Muscle layer of duodenum (tissue), 2 donors: Measurements from ENCODE around the gene USP48.

Experiments
- H3K27ac ChIP-seq: one replicate; pipeline ENCODE4 v1.7.0; 2013; ENCODE audit warnings: mild to moderate bottlenecking, low read length
- H3K27me3 ChIP-seq: one replicate; pipeline ENCODE4 v1.7.0; 2013; ENCODE audit warnings: low read depth, mild to moderate bottlenecking, control low read depth, low read length
- H3K36me3 ChIP-seq, 2 donors: one replicate each; pipeline ENCODE4 v1.7.0; 2013; ENCODE audit warnings: low read length in 2 of 2, control low read depth in 1 of 2, mild to moderate bottlenecking in 1 of 2; ENCODE audit not compliant: insufficient read depth in 2 of 2, control insufficient read depth in 1 of 2
- H3K4me1 ChIP-seq, 2 donors: one replicate each; pipeline ENCODE4 v1.7.0; 2013; ENCODE audit warnings: low read length in 2 of 2, mild to moderate bottlenecking in 2 of 2, control low read depth in 1 of 2, moderate library complexity in 1 of 2; ENCODE audit not compliant: insufficient read depth in 2 of 2, control insufficient read depth in 1 of 2
- H3K4me3 ChIP-seq, 2 donors: one replicate each; pipeline ENCODE4 v1.7.0; 2013; ENCODE audit warnings: low read length in 2 of 2, low read depth in 1 of 2, mild to moderate bottlenecking in 1 of 2
- H3K9me3 ChIP-seq, 2 donors: one replicate each; pipeline ENCODE4 v1.7.0; 2013; ENCODE audit warnings: low read length in 2 of 2, control low read depth in 1 of 2, mild to moderate bottlenecking in 1 of 2; ENCODE audit not compliant: control insufficient read depth in 1 of 2
- donor health status: healthy.

Gene USP48

GRCh38 chr1:21759182-21759581, 23.8 kb downstream of the USP48 start:
- Histone ChIP-seq H3K4me1 (peaks cover 0 to 12% of the 10 kb centered on the region in 2 donors), H3K27me3 (no peaks in the 10 kb centered on the region), H3K4me3 (no peak overlapping the region), H3K27ac (no peak overlapping the region), H3K36me3 (peaks cover 7 to 13% of the 10 kb centered on the region in 2 donors), H3K9me3 (no peaks in the 10 kb centered on the region)

GRCh38 chr1:21758614-21759013, 24.3 kb downstream of the USP48 start:
- peaks cover 0 to 7% of the 10 kb centered on the region in 2 donors for H3K4me1 ChIP-seq

DNA sequence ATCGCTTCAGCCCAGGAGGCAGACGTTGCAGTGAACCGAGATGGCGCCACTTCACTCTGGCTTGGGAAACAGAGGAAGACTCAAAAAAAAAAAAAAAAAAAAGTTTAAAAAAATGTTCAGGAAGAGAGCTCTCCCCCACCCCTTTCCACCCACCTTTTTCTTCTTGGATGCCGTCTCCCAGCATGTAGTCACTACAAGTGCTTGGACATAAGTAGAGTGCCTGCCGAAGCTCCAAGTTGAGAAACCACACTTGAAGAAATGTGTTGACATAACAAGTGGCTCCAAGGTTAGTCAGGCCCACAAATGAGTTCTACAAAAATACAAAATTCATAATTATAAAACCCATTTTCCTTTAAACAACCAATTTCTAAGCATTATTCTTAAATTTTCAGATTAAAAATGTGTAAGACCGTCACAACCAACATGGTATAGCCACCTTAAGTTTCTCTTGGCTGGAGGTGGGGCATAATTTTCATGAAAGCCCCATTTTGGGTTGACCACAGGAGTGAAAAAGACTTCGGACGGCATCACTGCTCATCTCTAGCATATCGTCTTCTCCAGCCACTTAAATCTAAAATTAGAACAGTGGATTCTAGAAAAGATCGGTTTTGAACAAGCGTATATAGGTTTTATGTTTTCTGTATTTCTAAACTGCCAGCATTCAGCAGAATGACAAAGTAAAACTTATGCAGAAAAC, 26.4 kb downstream of the USP48 start:
- H3K27me3 ChIP-seq, result no peaks in the 10 kb centered on the region
- H3K4me1 ChIP-seq, result no peaks in the 10 kb centered on the region
- peaks cover 20 to 30% of the 10 kb centered on the region in 2 donors for H3K36me3 ChIP-seq

More at GRCh38 chr1:21758614-21759013, 24.3 kb downstream of the USP48 start:
- Histone ChIP-seq H3K36me3 (peaks cover 10 to 18% of the 10 kb centered on the region in 2 donors), H3K4me3 (no peak overlapping the region), H3K27me3 (no peaks in the 10 kb centered on the region), H3K9me3 (no peaks in the 10 kb centered on the region), H3K27ac (no peak overlapping the region)

DNA sequence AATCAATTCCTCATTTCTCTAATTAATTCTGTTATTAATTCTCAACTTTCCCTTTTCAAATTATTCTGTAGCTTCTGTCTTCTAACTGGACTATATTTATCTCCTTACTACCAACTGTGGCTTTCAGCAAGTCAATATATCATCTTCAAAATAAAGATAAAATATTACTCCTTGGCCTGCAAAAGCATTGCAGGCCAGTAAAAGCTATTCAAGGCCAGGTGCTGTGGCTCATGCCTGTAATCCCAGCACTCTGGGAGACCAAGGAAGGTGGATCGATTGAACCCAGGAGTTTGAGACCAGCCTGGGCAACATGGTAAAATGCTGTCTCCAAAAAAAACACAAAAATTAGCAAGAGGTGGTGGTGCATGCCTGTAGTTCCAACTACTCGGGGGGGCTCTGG, 27.9 kb downstream of the USP48 start:
- Histone ChIP-seq H3K9me3 (no peaks in the 10 kb centered on the region), H3K4me1 (no peaks in the 10 kb centered on the region), H3K36me3 (peaks cover 20 to 45% of the 10 kb centered on the region in 2 donors), H3K27ac (no peak overlapping the region), H3K4me3 (no peak overlapping the region), H3K27me3 (no peaks in the 10 kb centered on the region)

More for the DNA sequence above, 26.4 kb downstream of the USP48 start:
- Histone ChIP-seq H3K27ac (no peak overlapping the region), H3K9me3 (no peaks in the 10 kb centered on the region), H3K4me3 (no peak overlapping the region)

GRCh38 chr1:21754583-21754982, 28.4 kb downstream of the USP48 start:
- H3K36me3 ChIP-seq, result peaks cover 20 to 48% of the 10 kb centered on the region in 2 donors
- H3K4me3 ChIP-seq, result no peak overlapping the region

GRCh38 chr1:21752186-21752585, 30.8 kb downstream of the USP48 start:
- H3K27ac ChIP-seq, result no peak overlapping the region
- H3K36me3 ChIP-seq, result peaks cover 27 to 56% of the 10 kb centered on the region in 2 donors
- H3K4me3 ChIP-seq, result no peak overlapping the region
- H3K27me3 ChIP-seq, result no peaks in the 10 kb centered on the region
- no peaks in the 10 kb centered on the region for H3K4me1 ChIP-seq
- no peaks in the 10 kb centered on the region for H3K9me3 ChIP-seq

More at GRCh38 chr1:21754583-21754982, 28.4 kb downstream of the USP48 start:
- Histone ChIP-seq H3K4me1 (no peaks in the 10 kb centered on the region), H3K27ac (no peak overlapping the region), H3K9me3 (no peaks in the 10 kb centered on the region), H3K27me3 (no peaks in the 10 kb centered on the region)

- no peak overlapping the region for H3K27ac ChIP-seq
- H3K4me1 ChIP-seq, result no peaks in the 10 kb centered on the region
- no peaks in the 10 kb centered on the region for H3K27me3 ChIP-seq
- peaks cover 30 to 64% of the 10 kb centered on the region in 2 donors for H3K36me3 ChIP-seq
- H3K9me3 ChIP-seq, result no peaks in the 10 kb centered on the region
- no peak overlapping the region for H3K4me3 ChIP-seq
Observed at GRCh38 chr1:21751281-21751680, 31.7 kb downstream of the USP48 start.

DNA sequence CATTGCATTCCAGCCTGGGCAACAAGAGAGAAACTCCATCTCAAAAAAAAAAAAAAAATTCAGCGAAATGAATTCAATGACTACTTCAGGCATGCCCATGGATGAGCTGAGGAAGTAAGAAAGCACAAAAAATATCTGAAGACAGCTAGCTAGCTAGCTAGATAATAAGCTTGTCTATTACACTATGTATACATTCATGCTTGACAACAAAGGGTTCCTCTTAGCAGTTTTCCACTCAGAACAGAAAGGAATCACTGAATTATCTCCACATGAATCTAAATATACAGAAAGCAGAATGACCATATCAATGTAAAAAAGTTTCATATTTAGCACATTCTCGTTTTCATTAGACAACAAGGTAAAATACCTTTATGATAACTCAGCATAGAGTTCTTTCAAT, 32.1 kb downstream of the USP48 start:
- Histone ChIP-seq H3K27me3 (no peaks in the 10 kb centered on the region), H3K9me3 (no peaks in the 10 kb centered on the region), H3K4me3 (no peak overlapping the region), H3K36me3 (peaks cover 30 to 66% of the 10 kb centered on the region in 2 donors), H3K4me1 (no peaks in the 10 kb centered on the region), H3K27ac (no peak overlapping the region)

DNA sequence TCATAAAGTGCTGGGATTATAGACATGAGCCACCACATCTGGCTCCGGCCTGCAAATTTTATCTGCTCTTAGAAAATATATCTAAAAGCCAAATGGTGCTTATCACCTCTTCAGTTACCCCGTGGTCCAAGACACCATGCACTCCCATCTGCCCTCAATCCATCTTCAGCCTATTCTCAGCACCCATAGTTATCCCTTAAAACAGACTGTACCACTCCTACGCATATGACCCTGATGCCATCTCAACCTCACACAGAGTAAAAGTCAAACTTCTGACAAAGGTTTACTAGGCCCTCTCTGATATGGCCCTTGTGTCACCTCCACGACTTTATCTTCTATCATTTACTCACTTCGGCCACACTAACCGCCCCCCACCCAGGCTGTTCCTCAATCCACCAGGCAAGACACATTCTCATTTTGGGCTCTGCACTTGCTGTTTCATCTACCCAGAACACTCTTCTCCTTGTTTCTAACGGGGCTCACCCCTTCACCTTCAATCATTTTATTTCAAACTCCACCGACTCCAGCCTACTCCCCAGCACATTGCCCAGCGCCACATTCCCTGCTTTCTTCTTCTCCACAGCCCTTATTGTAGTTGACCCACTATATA, 33.0 kb downstream of the USP48 start:
- H3K4me3 ChIP-seq, result no peak overlapping the region
- H3K27ac ChIP-seq, result no peak overlapping the region
- peaks cover 30 to 60% of the 10 kb centered on the region in 2 donors for H3K36me3 ChIP-seq
- no peaks in the 10 kb centered on the region for H3K27me3 ChIP-seq
- no peaks in the 10 kb centered on the region for H3K9me3 ChIP-seq
- H3K4me1 ChIP-seq, result no peaks in the 10 kb centered on the region

DNA sequence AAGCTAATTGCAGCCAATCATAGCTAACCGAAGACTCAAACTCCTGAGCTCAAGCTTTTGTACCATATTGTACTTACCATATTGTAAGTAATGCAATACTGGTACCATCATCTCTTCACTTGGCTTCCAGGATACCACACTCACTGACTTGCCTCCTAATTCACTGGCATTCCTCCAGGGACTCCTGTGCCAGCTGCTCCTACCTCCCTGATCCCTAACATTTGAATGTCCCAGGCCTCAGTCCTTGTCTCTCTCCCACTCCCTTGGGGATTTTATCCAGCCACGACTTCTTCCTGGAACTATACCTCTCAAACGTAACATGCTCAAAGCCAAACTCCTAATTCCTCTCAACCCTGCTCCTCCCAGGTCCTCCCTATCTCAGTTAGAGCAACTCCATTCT, 33.8 kb downstream of the USP48 start:
- peaks cover 22 to 56% of the 10 kb centered on the region in 2 donors for H3K36me3 ChIP-seq
- H3K9me3 ChIP-seq, result no peaks in the 10 kb centered on the region
- no peaks in the 10 kb centered on the region for H3K27me3 ChIP-seq
- no peak overlapping the region for H3K27ac ChIP-seq
- H3K4me1 ChIP-seq, result no peaks in the 10 kb centered on the region
- no peak overlapping the region for H3K4me3 ChIP-seq

- no peaks in the 10 kb centered on the region for H3K27me3 ChIP-seq
- H3K9me3 ChIP-seq, result no peaks in the 10 kb centered on the region
- H3K4me3 ChIP-seq, result no peak overlapping the region
- no peak overlapping the region for H3K27ac ChIP-seq
- peaks cover 21% of the 10 kb centered on the region in 2 donors for H3K36me3 ChIP-seq
- no peaks in the 10 kb centered on the region for H3K4me1 ChIP-seq
Observed at GRCh38 chr1:21743476-21743875, 39.5 kb downstream of the USP48 start.
